HG03159 (cell line): ENCODE measurements around the gene MAPK8.
"Not testable (repeated sequence)": the region's sequence is repeated elsewhere in the genome, so short reads cannot be mapped to it uniquely, and the experiment has no call there.

Experiments
- ATAC-seq: cut with Tn5 transposase; IDR thresholded peaks from one replicate; pipeline ENCODE4 v1.9.1; 2021; ENCODE audit warnings: mild to moderate bottlenecking, moderate library complexity; ENCODE audit not compliant: unreplicated experiment

Gene MAPK8

DNA sequence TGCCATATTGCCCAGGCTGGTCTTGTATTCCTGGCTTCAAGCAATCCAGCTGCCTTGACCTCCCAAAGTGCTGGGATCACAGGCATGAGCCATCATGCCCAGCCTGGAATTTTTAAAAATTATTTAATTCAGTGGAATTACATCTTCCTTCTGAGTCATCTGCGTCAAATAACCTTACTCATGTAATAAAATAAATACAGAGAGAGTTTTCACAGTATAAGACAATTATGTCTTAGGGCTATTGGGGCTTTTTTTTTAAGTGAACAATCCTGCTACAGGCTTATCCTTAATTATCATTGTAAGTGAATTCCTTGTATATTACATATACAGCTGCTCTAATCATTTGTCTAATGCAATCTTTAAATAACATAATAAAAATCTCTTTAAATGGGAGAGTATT lies 108.3 kb downstream of the MAPK8 start:
- ATAC-seq: no peak

DNA sequence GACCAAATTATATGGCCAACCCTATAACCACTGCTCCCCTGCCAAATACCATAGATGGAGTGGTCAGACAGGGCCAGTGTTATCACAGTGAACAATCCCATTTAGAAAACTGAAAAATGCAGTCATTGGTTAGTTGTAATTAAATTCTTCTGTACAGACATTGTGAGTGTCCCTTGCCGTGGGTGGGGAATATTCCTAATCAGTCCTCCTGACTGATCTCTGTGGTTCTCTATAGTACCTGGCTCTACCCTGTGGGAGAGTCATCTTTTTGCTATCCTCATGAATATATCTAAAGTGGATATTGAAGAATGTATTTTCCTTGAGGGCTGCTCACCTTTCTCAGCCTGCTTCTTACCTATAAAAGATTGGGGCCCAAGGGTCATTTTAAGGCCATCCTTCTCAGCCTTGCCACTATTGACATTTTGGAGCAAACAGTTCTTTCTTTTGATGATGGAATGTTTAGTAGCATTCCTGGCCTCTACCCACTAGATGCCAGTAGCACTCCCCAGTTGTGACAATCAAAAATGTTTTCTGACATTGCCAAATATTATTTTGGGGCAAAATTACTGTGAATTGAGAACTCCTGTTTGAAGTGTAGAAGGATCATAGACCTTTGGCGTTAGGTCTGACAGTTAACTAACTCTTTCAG lies 110.2 kb downstream of the MAPK8 start:
- no peak for ATAC-seq

- no peak for ATAC-seq
Observed at GRCh38 chr10:48417374-48417773, 110.9 kb downstream of the MAPK8 start.

DNA sequence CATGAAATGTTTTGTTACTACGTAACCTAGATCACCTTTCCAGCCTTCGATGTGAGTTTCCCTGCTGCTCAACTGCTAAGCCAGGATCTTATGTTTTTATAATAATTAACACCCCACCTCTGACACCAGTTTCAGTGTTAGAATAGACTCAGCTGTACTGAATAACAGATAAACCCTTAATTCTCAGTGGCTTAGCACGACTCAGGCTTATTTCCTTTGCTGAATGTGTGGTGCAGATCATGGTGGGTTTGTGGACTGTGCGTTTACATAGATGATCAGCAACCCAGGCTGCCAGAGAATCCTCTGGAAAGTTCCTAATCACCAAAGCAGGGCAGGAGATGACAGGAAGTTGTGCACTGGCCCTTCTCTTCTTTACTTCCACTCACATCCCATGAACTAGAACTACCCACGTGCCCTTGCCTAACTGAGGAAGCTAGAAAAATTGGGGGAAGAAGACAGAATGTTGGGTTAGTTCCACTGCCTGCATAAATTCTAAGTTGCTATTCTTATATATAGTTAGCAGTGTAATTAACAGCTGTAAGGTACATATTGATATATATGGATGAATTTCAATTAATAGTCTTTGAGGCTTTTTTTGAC lies 111.8 kb downstream of the MAPK8 start:
- no peak for ATAC-seq

DNA sequence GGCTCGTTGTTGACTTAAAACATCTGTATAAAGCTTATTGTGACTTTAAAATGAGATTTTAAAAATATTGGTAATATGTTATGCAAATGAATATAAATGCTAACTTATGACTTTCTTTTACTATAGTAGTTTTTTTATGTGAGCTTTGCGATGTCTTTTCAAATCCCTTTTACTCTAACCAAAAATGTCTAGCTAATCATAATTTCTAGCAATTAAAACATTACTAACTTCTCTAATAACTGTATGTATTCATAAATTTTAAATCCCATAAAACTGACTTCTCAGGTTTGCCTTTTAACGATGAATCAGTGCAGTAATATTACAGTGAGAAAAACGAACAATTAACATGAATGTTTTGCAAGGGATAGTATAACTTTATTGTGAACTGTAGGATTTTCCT lies 113.2 kb downstream of the MAPK8 start:
- ATAC-seq: no peak

GRCh38 chr10:48421862-48422261 lies 115.4 kb downstream of the MAPK8 start:
- ATAC-seq: not testable (repeated sequence)

DNA sequence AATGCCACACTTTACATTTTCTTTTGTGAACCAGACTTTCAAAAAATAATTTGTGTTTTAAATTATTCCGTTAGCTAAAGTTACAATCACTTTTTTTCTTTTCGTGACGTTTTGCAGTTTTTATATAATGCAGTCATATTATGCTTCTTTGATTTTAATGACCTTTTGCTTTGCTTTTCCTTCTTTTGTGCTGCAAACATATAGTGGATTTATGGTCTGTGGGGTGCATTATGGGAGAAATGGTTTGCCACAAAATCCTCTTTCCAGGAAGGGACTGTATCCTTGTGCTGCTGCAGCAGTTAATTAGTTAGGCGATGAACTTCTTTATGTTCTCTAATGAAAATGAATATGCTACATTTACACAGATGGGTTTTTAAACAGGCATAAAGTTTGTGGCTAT lies 117.4 kb downstream of the MAPK8 start:
- ATAC-seq: no peak

GRCh38 chr10:48428896-48429295 lies 122.4 kb downstream of the MAPK8 start:
- no peak for ATAC-seq

DNA sequence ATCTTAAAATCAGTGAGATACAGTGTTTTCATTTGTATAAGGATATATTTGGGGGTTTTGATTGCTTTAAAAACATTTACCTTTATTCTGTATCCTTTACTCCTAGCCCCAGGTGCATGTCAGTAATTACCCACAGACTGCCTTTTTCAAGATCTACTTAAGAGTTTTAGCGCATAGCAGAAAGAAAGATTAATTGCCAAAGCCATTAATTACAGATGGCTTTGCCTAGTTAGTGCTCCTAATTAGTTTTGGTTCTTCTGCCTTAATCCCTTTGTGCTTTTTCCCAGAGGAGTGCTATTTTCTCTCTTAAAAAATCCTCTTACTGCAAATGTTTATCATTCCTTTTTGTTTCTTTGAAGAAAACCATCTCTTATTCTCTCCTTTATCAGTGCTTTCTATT lies 122.8 kb downstream of the MAPK8 start:
- no peak for ATAC-seq

DNA sequence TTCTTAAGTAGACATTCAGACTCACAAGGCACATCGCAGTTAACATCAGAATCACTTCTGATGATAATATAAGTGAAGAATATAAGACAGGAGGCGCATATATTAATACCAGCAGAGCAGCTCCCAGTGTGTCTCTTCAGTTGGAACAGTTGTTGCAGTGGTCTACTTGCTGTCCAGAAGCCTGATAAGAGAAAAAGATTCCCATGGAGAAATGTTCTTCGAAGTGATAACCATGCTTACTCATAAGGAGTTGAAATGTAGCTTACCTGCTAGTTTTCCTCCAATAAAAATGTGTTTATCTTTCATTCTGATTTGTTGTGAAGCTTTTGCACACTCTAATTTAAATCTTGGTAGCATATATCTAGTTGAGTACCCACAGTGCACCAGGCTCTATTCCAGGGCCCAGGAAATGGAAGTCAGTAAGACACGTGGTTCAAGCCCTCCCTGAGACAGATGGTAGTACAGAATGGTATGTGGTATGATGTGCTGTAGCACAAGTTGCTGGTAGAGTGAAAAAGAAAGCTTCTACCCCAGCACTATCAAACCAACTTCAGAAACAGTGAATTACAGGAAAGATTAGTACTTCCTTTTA lies 124.0 kb downstream of the MAPK8 start:
- ATAC-seq: no peak

DNA sequence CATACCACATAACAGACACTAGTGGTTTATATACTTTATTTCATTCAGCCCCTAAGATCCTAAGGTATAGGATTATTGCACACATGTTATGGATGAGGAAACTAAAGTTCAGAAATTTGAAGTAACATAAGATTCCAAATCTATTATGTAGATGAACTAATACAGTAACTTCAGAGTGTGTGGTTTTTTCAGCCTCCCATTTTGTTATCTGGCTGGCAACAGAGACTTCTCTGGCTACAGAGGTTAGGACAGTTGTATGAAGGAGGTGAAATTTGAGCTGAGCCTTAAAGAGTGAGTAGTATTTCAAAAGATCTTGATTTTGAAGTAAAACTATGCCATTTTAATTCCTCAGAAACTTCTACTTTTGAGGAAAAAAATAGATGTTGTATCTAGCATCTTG lies 125.4 kb downstream of the MAPK8 start:
- no peak for ATAC-seq

GRCh38 chr10:48437546-48437945 lies 131.1 kb downstream of the MAPK8 start:
- no peak for ATAC-seq

- ATAC-seq: no peak
Observed at GRCh38 chr10:48439031-48439430, 132.6 kb downstream of the MAPK8 start.

GRCh38 chr10:48439581-48440041 lies 133.1 kb downstream of the MAPK8 start:
- ATAC-seq: no peak

- ATAC-seq: no peak
Observed at GRCh38 chr10:48440771-48441170, 134.3 kb downstream of the MAPK8 start.

GRCh38 chr10:48442090-48442808 lies 135.8 kb downstream of the MAPK8 start:
- ATAC-seq: no peak

DNA sequence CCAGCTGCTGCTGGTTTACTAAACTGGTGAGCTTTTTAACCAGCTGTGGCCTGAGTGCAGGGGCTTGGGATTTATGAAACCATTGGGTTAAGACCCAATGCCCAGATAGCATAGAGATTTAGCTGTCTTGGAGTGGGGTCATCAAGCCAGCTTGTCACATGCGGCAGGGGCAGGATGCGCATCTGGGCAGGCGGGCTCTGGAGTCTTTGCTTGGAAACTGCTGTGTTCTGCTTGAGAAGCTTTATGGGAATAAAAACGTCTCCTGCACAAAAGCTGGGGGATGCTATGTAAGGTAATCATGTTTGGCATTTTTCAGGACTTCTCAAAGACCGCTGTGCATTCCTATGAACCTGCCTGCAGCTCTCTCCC lies 136.3 kb downstream of the MAPK8 start:
- ATAC-seq: no peak

DNA sequence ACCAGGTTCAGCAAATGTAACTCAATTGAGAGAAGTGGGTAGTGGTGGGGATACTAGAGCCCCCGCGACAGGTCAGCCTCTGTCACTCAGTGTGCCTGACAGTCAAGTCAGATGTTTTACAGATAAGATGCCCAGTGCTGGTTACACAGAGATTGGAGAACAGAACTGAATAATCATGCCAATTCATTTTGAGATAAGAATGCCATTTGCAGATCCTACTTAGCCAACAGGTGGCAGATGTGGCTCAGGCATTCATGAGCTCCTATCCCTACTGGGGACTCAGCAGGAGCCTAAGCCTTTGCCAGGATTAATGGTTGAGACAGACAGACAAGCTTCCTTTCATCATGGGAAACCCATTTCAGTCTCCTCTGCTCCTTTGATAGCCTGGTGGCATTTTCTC lies 137.8 kb downstream of the MAPK8 start:
- no peak for ATAC-seq

GRCh38 chr10:48444861-48445841 lies 138.7 kb downstream of the MAPK8 start:
- ATAC-seq: no peak

DNA sequence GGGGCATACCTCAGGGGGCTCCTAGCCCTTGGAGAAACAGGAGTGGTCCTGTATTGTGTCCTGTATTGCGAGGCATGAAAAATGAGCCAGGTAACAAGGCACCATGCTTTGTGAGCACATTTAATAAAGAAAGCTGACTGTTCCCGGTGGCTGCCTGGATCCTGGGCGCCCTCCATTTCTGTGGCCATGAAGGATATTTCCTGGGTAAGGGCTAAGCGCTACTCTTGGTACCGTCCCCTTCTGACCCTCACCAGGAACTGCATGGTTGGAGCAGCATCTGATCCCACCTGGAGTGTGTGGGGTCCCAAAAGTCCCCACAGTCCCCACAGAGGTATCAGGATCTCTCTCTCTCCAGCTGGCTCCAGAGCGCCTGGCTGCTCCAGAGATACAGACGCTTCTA lies 139.5 kb downstream of the MAPK8 start:
- ATAC-seq: no peak

- ATAC-seq: no peak
Observed at GRCh38 chr10:48446785-48447184, 140.3 kb downstream of the MAPK8 start.
